ENCODE data around the gene RAD51B.

The RAD51B gene

GRCh38 chr14:68274725-68275124 lies 455.1 kb downstream of the RAD51B start:
- H3K4me3 ChIP-seq (replicated peaks; ENCODE audit: low read depth, low read length): no peak overlapping the region
- DNase-seq (ENCODE audit: low read depth): no peak
- no peak for TF ChIP-seq CTCF (IDR thresholded peaks at IDR 0.05; ENCODE audit: low read length, missing control alignments)

GRCh38 chr14:68278576-68279436 lies 459.2 kb downstream of the RAD51B start:
- H3K4me3 ChIP-seq (replicated peaks; ENCODE audit: low read depth, low read length): no peak overlapping the region
- TF ChIP-seq CTCF (IDR thresholded peaks at IDR 0.05; ENCODE audit: low read length, missing control alignments): no peak
- DNase-seq (ENCODE audit: low read depth): peak; percentile 45

GRCh38 chr14:68279437-68279720 lies 459.8 kb downstream of the RAD51B start:
- TF ChIP-seq CTCF (IDR thresholded peaks at IDR 0.05; ENCODE audit: low read length, missing control alignments): no peak
- DNase-seq (ENCODE audit: low read depth): no peak
- no peak overlapping the region for H3K4me3 ChIP-seq (replicated peaks; ENCODE audit: low read depth, low read length)

- H3K4me3 ChIP-seq (replicated peaks; ENCODE audit: low read depth, low read length): no peak overlapping the region
- no peak for DNase-seq (ENCODE audit: low read depth)
These were observed 460.2 kb downstream of the RAD51B start for GRCh38 chr14:68279777-68280233.

GRCh38 chr14:68281497-68281896 lies 461.9 kb downstream of the RAD51B start:
- DNase-seq (ENCODE audit: low read depth): no peak
- no peak for TF ChIP-seq CTCF (IDR thresholded peaks at IDR 0.05; ENCODE audit: low read length, missing control alignments)
- no peak overlapping the region for H3K4me3 ChIP-seq (replicated peaks; ENCODE audit: low read depth, low read length)

More at GRCh38 chr14:68279777-68280233, 460.2 kb downstream of the RAD51B start:
- no peak for TF ChIP-seq CTCF (IDR thresholded peaks at IDR 0.05; ENCODE audit: low read length, missing control alignments)

GRCh38 chr14:68282479-68283377 lies 463.1 kb downstream of the RAD51B start:
- no peak for TF ChIP-seq CTCF (IDR thresholded peaks at IDR 0.05; ENCODE audit: low read length, missing control alignments)
- no peak for DNase-seq (ENCODE audit: low read depth)
- no peak overlapping the region for H3K4me3 ChIP-seq (replicated peaks; ENCODE audit: low read depth, low read length)
